ENCODE results near the gene SMAD5.

SMAD5 gene

DNA sequence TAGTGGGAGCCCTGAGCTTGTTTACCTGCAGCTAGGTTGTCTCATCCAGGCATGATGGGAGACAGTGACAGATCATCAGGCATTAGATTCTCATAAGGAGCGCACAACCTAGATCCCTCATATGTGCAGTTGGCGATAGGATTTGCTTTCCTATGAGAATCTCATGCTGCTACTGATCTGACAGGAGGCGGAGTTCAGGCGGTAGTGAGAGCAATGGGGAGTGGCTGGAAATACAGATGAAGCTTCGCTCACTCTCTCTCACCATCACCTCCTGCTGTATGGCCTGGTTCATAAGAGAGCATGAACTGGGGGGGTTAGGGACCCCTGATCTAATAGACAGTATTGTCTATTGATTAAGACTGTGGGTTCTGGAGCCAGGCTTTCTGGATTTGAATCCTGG lies 24.9 kb downstream of the SMAD5 start:
- DNase-seq = no peak

DNA sequence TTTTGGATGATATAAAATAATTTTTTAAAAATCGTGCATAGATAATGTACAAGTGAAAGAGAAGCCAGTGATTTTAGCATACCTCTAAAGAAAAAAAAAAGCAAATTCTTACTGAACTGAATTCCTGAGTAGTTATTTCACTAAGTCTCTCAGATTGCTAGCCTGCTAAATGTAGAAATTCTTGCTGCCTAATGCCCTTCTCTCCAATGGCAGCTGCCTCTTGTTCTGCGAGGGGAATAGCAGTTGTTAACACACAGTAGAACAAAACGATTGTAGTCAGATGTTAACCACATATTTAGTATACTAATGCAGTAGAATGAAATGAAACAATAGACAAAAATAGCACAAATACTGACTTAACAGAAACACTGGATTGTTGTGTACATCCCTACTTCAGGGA lies 26.8 kb downstream of the SMAD5 start:
- DNase-seq = no peak

DNA sequence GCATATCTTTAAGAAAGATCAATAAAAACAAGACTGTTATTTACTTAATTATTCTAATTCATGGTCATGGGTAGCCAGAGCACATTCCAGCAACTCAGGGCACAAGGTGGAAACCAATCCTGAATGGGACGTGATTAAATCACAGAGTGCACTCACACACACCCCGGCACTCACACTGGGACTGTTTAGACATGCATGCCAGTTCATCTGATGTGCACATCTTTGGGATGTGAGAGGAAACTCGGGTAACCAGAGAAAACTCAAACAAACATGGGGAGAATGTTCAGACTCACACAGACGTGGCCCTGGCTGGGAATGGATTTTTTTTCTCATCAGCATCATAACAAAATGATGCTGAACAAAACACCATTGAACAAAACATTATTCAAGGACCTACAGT lies 29.4 kb downstream of the SMAD5 start:
- DNase-seq = no peak

DNA sequence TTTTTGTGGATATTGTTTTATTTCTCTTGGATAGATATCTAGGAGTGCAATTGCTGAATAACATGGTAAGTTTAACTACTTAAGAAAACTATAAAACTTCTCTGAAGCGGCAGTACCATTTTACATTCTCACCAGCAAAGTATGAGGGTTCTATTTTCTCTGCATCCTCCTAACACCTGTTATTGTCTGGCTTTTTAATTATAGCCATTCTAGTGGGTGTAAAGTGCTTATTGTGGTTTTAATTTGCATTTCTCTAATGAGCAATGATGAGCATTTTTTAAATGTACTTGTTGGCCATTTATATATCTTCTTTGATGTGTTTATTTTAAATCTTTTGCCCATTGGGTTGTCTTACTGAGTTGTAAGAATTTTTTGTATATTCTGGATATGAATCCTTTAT lies 31.6 kb downstream of the SMAD5 start:
- DNase-seq = no peak

DNA sequence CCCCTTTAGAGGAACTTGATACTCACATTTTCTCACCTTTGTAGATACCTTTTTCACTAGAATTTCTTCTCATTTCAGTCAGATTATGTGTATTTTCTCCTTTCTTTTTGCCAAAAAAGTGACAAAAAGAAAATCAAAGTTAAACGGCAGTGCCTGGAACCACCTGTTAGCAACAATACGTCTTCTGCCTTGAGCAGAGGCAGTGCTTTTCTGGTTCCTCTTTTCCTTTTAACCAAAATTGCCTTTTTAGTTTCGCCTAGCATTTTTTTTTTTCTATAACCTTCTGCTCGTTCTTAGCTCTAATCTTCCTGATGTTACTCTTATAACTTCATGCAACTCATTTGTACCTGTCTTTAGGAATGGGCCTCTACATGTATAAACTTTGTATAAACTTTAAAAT lies 34.3 kb downstream of the SMAD5 start:
- no peak for DNase-seq

DNA sequence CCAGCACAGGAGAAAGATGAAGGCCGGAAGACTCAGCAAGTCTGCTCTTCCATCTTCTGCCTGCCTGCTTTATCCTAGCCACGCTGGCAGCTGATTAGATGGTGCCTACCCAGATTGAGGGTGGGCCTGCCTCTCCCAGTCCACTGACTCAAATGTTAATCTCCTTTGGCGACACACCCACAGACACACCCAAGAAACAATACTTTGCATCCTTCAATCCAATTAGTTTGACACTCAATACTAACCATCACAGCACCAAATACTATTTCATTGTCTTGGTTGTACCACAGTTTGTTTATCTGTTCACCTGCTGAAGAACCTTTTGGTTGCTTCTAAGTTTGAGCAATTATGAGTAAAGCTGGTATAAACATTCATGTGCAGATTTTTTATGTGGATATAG lies 36.6 kb downstream of the SMAD5 start:
- DNase-seq = no peak

DNA sequence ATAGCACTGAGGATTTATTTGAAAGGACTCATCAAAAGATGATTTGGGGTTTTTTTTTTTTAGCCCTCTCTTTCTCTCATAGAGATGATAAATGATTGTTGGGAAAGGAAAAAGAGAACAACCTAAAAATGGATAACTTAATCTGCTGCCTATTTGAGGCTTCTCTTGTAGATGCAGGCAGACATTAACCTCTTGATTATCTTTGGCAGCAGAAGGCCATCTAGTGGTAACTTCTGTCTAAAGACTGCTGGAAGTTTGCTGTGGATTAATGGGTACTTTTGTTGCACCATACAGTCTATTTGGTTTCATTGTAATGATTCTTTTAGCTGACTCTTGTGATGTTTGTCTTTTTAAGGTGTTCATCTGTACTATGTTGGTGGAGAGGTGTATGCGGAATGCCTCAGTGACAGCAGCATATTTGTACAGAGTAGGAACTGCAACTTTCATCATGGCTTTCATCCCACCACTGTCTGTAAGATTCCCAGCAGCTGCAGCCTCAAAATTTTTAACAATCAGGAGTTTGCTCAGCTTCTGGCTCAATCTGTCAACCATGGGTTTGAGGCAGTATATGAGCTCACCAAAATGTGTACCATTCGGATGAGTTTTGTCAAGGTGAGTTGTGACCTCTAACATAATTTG lies 41.5 kb downstream of the SMAD5 start:
- no peak for DNase-seq

DNA sequence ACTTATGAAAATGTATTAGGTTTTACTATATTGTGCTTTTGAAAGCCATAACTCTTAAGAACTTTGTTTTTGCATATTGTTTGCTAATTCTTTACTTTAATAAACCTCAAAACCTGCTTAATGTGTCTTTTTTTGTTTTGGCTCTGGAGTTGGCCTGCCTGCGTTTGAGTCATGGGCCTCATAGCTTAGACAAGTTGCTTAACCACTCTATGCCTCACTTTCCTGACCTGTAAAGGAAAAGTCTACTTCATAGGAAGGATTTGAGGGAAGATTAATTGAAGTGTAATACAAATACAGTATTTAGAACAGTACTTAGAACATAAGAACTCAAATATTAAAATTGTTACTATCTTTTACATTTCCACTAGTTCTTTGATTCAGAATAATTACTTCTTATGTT lies 50.0 kb downstream of the SMAD5 start:
- no peak for DNase-seq

DNA sequence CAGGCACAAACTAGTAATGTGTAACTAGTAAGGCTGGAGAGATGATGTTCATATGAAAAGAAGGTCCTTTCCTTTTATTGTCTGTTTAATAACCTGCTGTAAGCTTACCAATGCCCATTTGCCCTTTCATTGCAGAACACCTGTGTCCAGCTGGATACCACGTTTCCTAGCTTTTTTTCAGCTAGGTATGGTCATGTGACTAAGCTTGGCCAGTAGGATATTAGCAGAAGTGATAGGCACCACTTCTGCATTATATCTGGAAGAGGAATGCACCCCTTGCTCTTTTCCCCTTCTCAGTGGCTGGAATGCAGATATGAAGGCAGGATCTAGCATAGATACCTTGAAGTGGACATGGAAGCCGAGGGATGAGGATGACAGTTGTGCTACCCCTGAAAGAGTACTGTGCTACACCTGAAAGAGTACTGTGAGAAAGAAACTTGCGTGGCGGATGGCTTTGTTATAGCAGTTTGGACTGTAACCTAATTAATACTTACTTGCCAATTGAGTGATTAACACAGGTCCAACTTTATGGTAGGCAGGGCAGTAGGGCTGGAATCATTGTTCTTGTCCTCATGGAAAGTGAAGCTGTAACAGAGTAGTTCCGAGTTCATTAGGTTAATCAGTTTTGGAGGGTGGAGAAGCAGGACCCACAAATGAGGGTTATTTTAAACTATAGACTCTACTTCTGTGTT lies 53.5 kb downstream of the SMAD5 start:
- DNase-seq = no peak

DNA sequence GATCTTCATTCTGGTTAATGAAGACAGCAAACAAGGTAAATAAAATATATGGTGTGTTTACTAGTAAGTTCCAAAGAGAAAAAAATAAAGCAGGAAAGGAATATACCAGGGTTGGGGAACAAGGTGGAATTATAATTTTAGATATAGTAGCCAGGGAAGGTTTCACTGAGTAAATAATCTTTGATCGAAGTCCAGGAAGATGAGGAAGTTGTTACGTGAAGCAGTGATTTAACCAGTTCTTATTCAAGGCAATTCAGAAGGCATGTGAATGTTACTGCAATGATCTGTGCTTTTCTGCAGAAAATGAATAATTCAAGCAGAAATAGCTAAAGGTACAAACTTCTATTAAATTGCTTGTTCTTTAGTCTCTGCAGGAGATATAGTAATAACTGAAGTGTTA lies 54.2 kb downstream of the SMAD5 start:
- DNase-seq = no peak

DNA sequence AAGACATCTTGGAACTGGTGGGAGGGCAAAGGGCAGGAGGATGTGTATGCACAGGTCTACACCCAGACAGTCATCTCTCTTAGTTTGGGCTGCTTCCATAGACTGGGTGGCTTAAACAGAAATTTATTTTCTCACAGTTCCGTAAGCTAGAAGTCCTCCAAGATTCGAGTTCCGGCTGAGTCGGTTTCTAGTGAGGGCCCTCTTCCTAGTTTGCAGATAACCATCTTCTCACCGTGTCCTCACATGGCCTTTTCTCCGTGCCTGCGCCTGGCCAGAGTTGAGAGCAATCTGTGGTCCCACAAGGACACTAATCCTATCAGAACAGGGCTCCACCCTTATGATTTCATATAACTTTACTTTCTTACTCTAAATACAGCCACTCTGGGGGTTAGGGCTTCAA lies 56.2 kb downstream of the SMAD5 start:
- no peak for DNase-seq

DNA sequence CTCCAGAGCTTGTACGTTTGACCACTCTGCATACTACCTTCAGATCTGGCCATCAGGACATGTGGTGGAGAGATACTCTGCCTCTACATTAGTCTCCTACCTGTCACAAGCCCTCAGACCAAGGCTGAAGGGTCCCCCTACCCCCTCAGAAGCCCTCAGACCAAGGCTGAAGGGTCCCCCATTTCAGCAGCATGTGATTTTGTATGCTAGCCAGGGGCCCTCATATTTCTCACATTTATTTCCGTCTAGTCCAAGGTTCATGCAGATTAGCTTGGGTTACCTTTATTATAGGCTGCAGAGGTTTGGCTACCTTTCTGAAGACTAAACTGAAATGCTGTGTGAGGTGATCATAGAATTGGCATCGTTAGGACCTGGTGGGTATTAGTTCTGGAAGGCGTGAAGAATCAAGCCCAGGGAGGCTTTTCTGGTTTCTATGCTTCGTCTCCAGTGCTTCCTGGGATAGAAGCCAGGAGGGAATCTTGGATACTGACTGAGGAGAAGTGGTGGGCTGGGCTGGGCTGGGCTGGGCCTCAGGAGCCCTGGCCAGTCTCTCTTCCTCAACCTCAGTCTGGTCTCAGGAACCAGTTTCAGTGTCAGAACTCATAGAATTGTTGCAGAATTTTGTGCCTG lies 57.6 kb downstream of the SMAD5 start:
- no peak for DNase-seq

DNA sequence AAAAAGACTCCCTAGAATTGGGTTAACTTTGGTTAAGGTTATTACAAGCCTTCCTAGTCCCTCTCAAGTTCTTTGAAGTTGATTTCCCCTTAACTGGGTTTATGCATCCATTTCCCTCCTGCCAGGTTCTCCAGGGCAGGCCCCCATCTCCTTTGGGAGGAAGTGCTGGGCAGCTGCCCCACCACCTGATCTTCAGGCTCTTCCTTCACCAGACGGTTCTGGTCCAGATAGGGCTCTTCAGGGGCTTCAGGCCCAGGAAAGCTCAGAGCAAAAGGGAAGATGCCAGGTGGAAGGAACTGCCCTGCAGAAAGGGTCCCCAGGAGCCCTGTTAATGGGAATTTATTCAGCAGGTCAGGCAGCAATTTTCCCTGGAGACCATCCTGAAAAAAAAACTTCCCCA lies 58.3 kb downstream of the SMAD5 start:
- DNase-seq = no peak

DNA sequence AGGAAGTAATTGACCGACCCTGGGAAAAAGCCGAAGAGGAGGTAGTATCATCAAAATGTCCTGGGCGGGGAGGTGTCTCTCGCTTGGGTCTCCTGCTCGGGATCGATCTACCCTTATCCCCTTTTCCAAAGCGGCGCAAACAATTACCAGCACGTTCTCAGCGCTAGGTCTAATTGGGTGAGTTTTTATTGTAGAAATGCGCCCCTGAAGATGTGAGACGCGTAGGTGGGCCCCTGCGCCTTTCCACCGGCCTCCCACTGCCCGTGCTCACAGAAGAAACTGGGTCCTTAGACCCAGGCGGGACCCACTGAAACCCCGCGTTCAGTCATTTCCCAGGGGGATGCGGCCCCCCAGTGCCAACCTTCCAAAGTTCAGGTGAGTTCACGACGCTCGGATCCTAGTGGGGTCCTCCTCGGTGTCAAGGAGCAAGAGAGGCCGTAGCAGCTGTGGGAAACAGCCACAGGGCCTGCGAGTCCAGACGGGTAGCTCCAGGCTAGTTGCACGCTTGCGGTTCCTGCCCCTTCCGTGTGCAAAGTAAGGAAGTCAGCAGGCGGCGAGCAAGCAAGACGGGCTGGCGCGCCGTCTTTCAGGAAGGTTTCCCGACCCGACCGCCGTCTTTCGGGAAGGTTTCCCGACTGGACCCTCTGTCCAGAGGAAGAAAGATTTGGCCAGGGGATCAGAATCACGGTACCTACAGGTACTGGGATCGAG lies 58.8 kb downstream of the SMAD5 start:
- DNase-seq = no peak

DNA sequence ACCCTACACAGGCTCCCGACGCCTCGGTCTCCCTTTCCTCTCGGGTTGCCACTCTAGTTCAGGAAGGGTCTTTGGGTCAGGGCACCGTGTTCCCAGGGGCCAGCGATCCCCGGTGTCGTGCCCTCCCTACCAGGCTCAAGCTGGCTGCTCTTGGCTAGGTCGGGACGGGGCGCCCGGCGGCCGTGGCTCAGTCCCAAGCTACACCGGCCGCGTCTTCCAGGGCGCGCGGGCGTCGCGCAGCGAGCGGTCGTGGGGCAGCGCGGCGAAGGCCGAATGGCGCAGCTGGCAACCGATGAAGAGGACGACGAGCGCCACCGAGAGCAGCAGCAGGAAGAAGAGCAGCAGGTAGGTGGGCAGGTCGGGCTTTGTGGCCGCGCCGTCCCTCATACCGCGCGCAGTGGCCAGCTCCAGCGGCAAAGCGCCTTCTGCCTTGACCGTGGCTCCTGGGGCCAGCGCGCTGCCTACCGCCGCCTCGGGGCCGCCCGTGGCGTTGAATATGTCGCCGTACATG lies 59.4 kb downstream of the SMAD5 start:
- no peak for DNase-seq

DNA sequence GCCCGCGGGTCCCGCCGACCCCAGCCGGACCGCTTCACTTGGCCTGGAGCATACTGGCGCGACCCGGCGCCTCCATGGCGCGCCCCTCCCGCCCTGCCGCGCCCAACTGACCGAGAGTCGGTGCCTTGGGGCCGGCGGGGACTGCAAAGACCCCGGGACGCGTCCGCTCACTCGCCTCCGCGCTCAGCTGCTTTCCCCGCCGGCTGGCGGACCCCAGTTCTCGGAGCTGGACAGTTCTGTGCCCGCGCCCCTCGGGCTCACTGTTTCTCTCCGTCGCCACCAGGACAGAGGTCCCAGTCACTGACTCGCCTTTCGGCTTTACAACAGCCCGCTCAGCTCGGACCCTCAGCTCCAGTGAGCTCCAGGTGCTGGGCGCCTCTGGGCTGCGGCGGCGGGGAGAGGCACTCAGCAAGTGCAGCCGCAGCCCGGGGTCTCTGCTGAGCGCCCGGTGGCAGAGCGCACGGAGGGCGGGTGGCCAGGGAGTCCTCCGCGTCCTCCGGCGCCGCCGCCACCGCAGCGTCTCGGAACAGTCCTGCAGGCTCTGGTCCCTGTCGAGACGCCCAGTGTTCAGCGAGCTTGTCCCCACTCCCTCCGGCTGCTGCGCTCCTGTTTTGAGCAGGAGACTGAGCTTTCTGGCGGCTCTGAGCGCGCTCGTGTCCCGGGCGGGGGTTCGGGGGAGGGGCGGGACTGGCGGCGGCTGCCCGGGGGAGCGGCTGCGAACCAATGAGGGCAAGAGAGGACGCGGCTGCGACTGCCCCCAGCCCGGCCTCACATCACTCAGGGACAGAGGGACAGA lies 60.1 kb downstream of the SMAD5 start, which contains the start of gene SMIM32:
Gene SMIM32 (minus strand): TSS at position 637 of the 796 bp plus-strand sequence. CDS start 638 bp downstream, outside the sequence.
- DNase-seq = no peak

DNA sequence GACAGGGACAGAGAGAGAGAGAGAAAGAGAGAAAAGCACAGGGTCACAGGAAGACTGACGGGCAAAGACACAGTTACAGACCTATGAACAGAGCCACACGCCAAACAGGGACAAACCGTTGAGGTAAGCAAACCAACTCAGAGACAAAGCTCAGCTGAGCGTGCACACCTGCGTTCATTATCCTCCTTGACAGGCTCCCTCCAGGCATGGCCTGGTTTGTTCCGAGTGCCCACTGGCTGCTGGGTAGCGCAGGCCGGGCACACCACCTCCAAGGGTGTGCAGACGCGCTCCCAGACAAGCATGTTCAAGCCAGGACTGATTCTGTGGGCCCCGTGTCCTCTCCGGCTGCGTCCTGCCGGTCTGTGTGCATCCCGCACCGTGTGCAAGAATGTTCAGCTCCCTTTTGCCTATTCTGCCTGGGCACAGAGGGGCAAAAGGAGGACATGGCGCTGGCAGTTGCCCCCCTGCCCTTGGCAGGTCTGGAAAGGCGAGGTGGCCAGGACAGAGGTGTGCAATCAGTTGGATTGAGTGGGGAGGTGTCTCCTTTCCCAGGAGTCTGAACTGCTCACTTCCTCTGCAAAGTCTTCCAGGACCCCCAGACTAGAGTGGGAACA lies 60.8 kb downstream of the SMAD5 start:
- DNase-seq = no peak

DNA sequence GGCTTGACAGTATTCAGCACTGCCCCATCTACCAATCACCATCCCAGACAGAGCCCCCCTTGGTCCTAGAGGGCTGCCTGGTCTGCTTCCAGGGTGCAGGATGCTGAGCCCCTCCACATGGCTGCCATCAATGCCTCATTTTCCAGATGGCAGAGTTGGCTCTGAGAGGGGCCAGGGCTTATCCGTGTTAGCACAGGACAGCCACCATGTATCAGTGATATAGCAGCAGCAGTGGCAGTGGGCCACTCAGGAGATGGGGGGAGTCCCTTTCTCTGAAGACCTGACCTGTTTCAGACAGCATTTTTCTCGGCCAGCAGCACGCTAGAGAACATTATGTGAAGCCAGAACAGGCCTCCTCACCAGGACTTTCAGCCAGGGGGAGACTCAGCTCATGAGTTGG lies 61.9 kb downstream of the SMAD5 start:
- no peak for DNase-seq

DNA sequence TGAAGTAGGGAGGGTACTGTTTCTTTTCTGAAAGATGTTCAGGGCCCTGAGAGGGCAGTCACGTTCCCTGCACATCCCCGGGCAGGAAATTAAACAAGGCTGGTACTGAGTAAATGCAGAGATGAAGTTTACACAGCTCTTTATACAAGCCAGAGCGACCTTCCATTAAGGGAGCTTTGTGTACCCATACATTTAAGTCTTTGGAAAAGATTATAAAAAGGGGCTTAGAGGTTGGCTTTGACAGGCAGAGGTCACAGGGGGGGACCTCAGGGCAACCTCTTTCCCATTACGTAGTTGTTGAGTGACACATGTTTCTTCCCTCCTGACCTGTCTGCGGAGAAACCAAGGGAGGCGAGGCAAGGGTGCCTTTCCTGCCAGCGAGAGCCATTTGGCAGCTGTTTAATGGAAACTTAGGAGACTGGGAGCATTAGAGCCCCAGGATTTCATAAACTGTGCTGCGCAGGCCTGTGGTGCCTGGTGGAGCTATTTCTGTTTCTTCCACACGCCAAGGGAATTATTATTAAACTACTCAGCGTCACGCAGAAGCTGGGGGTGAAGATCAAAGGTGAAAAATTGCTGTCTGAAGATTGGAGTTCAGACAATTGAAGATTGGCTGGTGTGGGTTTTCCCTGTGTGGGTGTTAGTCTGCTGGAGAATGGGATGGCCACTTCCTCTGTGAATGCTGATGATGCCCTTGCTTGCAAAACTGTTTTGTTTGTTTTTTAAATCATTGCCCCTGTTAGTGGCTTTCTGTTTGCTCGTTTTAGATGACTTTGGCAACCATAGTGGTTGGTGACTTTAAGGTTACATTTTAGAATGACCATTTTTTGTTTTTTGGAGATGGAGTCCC lies 63.6 kb downstream of the SMAD5 start:
- no peak for DNase-seq

DNA sequence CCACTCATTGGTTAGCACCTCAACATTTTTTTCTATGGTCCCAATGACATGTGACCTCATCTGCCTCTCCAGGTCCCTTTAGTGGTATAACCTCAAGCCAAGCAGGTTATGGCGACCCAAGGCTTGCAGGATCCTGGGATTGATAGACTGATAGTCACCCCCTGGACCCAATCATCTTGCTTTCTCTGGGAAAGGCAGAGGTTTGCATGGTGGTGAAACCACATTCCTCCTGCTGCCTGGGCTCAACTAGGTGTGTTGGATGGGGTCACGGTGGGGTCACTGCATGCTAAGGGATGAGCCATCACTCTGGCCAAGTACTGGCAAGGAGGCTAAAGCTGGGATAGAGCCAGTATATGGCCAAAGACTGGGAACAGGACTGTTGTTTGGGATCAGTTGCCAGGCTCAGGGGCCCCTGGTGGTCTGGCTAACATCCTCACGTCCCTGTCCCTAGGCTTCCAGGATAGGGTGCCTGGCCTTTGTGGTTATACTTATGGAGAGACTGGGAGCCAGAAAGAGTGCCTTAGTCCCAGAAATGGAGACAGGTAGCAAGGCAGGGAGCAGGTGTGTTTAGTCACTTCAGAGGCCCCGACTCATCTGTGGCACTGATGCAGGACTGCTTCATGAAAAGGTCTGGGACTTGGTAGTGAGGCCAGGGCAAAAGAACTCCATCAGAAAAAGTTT lies 65.0 kb downstream of the SMAD5 start:
- DNase-seq = no peak

DNA sequence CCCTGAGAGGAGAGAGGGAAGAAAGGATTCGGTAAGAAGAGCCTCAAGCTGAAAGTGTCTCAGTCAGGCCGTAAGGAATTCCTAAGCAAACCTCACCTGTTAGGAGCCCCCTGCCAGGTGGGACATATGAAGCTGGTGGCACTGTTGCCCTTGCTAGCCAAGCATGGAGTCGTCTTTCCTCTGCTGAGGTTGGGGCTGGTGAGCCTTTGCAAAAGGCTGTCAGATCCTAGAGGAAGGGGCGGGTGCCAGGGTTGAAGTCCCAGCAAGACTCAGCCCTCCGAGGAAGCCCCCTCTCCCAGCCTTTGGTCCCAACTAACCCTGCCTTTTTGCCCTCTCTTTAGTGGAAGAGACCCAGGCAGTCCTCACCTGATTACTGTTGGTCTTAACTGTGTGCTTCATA lies 65.8 kb downstream of the SMAD5 start:
- no peak for DNase-seq
